SU-DHL-6 (cell line): ENCODE measurements around the gene XPNPEP2.

Experiments
- EZH2phosphoT487 ChIP-seq: fragments of 200-600 bp; sonication (generic), shearing (Covaris generic); conservative IDR thresholded peaks from 2 replicates; pipeline ENCODE4 v1.6.1; 2018; ENCODE audit warnings: mild to moderate bottlenecking, antibody characterized with exemption, low read length, moderate library complexity, mixed read lengths
- TF ChIP-seq, protein P1 (sequence below): fragments of 200-600 bp; sonication (generic); IDR thresholded peaks from one replicate; pipeline ENCODE4 v1.5.1; 2017; ENCODE audit warnings: antibody characterized with exemption, mild to moderate bottlenecking, low read length, moderate library complexity; ENCODE audit not compliant: insufficient read depth, poor library complexity, severe bottlenecking

DNA sequence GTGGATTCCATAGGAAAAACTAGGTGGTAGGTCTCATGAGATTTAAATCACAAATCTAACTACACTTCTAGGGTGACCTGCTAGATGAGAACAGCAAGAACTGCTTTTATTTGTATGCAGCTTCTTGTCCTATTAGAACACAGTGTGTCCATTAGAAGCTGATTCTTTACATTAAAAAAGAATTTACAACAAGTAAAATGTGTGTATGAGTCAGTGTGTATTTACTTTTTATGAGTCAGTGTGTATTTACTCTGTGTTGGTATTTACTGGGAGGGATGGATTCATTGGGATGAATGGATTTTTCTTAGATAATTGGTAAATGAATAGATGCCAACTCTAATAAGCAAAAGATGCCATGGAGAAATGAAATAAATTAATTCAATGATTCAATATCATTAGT is 40.6 kb upstream of the XPNPEP2 start:
- TF ChIP-seq, protein P1, sequence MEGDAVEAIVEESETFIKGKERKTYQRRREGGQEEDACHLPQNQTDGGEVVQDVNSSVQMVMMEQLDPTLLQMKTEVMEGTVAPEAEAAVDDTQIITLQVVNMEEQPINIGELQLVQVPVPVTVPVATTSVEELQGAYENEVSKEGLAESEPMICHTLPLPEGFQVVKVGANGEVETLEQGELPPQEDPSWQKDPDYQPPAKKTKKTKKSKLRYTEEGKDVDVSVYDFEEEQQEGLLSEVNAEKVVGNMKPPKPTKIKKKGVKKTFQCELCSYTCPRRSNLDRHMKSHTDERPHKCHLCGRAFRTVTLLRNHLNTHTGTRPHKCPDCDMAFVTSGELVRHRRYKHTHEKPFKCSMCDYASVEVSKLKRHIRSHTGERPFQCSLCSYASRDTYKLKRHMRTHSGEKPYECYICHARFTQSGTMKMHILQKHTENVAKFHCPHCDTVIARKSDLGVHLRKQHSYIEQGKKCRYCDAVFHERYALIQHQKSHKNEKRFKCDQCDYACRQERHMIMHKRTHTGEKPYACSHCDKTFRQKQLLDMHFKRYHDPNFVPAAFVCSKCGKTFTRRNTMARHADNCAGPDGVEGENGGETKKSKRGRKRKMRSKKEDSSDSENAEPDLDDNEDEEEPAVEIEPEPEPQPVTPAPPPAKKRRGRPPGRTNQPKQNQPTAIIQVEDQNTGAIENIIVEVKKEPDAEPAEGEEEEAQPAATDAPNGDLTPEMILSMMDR = no peak
- TF ChIP-seq EZH2phosphoT487 = no peak
